Upper lobe of left lung (tissue), 4 donors: ENCODE data around the gene FUT9.

Experiments
- CTCF ChIP-seq, 6 experiments: fragments of 450-650 bp in 4 of 6; fragments of 200-600 bp in 2 of 6; sonication (generic) in 2 of 6; IDR thresholded peaks; one replicate each; pipeline ENCODE4 v1.5.1; 2016 to 2019; ENCODE audit warnings: antibody characterized with exemption in 6 of 6
- POLR2A ChIP-seq, 4 donors: fragments of 450-650 bp; IDR thresholded peaks; one replicate each; pipeline ENCODE4 v1.5.1; 2016 to 2017; ENCODE audit warnings: antibody characterized with exemption in 4 of 4, mild to moderate bottlenecking in 2 of 4
- POLR2AphosphoS5 ChIP-seq, 2 donors: sonication (generic); formaldehyde crosslinking; IDR thresholded peaks; one replicate each; pipeline ENCODE4 v1.5.1; 2017; ENCODE audit warnings: antibody characterized with exemption in 2 of 2

- TF ChIP-seq CTCF (IDR thresholded peaks at IDR 0.05) (no peak), POLR2A (IDR thresholded peaks at IDR 0.05) (no peak), POLR2AphosphoS5 (IDR thresholded peaks at IDR 0.05) (no peak)
Observed at GRCh38 chr6:96058082-96058481, 42.3 kb downstream of the FUT9 start.
